ENCODE measurements around the gene ATOX1. TPM values are rescaled to one million over a fixed set of nuclear protein-coding genes. Genes with fewer than 3 reads are reported as not detected.

Gene ATOX1
- total and polyA plus RNA-seq, 10 of the 15 experiments (the other 5 are each of a cell fraction or from before 2014, with no cell fraction given): 130 to 642 (median 245) TPM

- TF ChIP-seq, protein P1, sequence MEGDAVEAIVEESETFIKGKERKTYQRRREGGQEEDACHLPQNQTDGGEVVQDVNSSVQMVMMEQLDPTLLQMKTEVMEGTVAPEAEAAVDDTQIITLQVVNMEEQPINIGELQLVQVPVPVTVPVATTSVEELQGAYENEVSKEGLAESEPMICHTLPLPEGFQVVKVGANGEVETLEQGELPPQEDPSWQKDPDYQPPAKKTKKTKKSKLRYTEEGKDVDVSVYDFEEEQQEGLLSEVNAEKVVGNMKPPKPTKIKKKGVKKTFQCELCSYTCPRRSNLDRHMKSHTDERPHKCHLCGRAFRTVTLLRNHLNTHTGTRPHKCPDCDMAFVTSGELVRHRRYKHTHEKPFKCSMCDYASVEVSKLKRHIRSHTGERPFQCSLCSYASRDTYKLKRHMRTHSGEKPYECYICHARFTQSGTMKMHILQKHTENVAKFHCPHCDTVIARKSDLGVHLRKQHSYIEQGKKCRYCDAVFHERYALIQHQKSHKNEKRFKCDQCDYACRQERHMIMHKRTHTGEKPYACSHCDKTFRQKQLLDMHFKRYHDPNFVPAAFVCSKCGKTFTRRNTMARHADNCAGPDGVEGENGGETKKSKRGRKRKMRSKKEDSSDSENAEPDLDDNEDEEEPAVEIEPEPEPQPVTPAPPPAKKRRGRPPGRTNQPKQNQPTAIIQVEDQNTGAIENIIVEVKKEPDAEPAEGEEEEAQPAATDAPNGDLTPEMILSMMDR (IDR thresholded peaks at IDR 0.05 in 2 of 3, conservative IDR thresholded peaks at IDR 0.05 in 1 of 3; ENCODE audit: control insufficient read depth in 2 of 3, extremely low read depth in 1 of 3, insufficient read depth in 1 of 3, low read depth in 3 of 3, low read length in 3 of 3): peak in 1 of 3 experiments; percentile 36; a peak in 2 of 6 replicates
- TF ChIP-seq, protein P2, sequence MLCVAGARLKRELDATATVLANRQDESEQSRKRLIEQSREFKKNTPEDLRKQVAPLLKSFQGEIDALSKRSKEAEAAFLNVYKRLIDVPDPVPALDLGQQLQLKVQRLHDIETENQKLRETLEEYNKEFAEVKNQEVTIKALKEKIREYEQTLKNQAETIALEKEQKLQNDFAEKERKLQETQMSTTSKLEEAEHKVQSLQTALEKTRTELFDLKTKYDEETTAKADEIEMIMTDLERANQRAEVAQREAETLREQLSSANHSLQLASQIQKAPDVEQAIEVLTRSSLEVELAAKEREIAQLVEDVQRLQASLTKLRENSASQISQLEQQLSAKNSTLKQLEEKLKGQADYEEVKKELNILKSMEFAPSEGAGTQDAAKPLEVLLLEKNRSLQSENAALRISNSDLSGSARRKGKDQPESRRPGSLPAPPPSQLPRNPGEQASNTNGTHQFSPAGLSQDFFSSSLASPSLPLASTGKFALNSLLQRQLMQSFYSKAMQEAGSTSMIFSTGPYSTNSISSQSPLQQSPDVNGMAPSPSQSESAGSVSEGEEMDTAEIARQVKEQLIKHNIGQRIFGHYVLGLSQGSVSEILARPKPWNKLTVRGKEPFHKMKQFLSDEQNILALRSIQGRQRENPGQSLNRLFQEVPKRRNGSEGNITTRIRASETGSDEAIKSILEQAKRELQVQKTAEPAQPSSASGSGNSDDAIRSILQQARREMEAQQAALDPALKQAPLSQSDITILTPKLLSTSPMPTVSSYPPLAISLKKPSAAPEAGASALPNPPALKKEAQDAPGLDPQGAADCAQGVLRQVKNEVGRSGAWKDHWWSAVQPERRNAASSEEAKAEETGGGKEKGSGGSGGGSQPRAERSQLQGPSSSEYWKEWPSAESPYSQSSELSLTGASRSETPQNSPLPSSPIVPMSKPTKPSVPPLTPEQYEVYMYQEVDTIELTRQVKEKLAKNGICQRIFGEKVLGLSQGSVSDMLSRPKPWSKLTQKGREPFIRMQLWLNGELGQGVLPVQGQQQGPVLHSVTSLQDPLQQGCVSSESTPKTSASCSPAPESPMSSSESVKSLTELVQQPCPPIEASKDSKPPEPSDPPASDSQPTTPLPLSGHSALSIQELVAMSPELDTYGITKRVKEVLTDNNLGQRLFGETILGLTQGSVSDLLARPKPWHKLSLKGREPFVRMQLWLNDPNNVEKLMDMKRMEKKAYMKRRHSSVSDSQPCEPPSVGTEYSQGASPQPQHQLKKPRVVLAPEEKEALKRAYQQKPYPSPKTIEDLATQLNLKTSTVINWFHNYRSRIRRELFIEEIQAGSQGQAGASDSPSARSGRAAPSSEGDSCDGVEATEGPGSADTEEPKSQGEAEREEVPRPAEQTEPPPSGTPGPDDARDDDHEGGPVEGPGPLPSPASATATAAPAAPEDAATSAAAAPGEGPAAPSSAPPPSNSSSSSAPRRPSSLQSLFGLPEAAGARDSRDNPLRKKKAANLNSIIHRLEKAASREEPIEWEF (IDR thresholded peaks at IDR 0.05; ENCODE audit: insufficient replicate concordance, low read depth, low read length): no peak
- no peak for TF ChIP-seq NFYB (IDR thresholded peaks at IDR 0.05; ENCODE audit: insufficient read depth, low read depth, low read length)
- TF ChIP-seq ETV6 (conservative IDR thresholded peaks at IDR 0.05 in 1 of 2, IDR thresholded peaks at IDR 0.05 in 1 of 2; ENCODE audit: borderline replicate concordance in 1 of 2, low read depth in 1 of 2): peak in 1 of 2 experiments; percentile 37; a peak in 2 of 4 replicates
- TF ChIP-seq, protein P3, sequence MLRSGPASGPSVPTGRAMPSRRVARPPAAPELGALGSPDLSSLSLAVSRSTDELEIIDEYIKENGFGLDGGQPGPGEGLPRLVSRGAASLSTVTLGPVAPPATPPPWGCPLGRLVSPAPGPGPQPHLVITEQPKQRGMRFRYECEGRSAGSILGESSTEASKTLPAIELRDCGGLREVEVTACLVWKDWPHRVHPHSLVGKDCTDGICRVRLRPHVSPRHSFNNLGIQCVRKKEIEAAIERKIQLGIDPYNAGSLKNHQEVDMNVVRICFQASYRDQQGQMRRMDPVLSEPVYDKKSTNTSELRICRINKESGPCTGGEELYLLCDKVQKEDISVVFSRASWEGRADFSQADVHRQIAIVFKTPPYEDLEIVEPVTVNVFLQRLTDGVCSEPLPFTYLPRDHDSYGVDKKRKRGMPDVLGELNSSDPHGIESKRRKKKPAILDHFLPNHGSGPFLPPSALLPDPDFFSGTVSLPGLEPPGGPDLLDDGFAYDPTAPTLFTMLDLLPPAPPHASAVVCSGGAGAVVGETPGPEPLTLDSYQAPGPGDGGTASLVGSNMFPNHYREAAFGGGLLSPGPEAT (IDR thresholded peaks at IDR 0.05; ENCODE audit: low read depth): peak; percentile 87
- TF ChIP-seq SKIL (IDR thresholded peaks at IDR 0.05; ENCODE audit: low read depth, poor library complexity, severe bottlenecking): peak; percentile 92
- TF ChIP-seq IKZF2 (IDR thresholded peaks at IDR 0.05): peak; percentile 52 to 61
- TF ChIP-seq NFIC (IDR thresholded peaks at IDR 0.05; ENCODE audit: low read depth, low read length): peak; percentile 63; the same call in 1 of the 2 replicates
- peak; percentile 61; the same call in 1 of the 2 replicates for TF ChIP-seq EED (IDR thresholded peaks at IDR 0.05; ENCODE audit: low read depth)
- TF ChIP-seq POLR2AphosphoS5 (IDR thresholded peaks at IDR 0.05; ENCODE audit: low read length): peak; percentile 33
- no peak; the same call in 1 of the 2 replicates for TF ChIP-seq MTA2 (IDR thresholded peaks at IDR 0.05; ENCODE audit: low read depth)
- no peak for TF ChIP-seq EZH2 (IDR thresholded peaks at IDR 0.05; ENCODE audit: borderline replicate concordance, control insufficient read depth, low read depth, low read length)
- TF ChIP-seq DPF2 (IDR thresholded peaks at IDR 0.05): peak; percentile 35; the same call in 1 of the 2 replicates
- no peak for TF ChIP-seq ELK1 (IDR thresholded peaks at IDR 0.05; ENCODE audit: low read depth, low read length)
Measured at GRCh38 chr5:151721087-151721646, 37.3 kb downstream of the ATOX1 start (continued).
